ENCODE data around the gene RBM28.
"Not testable (repeated sequence)": the region's sequence is repeated elsewhere in the genome, so short reads cannot be mapped to it uniquely, and the experiment has no call there.

The RBM28 gene

DNA sequence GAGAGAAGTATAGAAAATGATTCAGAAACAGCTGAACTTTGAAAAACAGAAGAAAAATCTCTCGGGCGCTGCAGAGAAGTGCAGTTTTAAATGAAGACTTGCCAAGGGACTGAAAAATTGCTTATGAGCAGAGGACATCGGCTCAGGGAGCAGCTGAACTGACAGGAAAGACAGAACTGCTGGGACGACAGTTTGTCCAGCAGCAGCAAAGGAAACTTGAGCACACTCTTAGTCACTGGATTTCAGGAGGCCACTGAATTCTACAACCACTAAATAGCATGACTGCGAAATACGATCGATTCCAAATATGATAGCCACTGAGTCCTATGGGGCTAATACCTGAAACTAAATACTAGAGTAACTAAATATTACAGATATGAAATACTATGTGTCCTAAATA, 59.6 kb downstream of the RBM28 start:
- in situ Hi-C loops (cut with MboI; ENCODE audit: low pct_unique_long_range_greater_than_20kb, low sequenced_read_pairs, unreplicated experiment) = no loop called here
- TF ChIP-seq, protein P1, sequence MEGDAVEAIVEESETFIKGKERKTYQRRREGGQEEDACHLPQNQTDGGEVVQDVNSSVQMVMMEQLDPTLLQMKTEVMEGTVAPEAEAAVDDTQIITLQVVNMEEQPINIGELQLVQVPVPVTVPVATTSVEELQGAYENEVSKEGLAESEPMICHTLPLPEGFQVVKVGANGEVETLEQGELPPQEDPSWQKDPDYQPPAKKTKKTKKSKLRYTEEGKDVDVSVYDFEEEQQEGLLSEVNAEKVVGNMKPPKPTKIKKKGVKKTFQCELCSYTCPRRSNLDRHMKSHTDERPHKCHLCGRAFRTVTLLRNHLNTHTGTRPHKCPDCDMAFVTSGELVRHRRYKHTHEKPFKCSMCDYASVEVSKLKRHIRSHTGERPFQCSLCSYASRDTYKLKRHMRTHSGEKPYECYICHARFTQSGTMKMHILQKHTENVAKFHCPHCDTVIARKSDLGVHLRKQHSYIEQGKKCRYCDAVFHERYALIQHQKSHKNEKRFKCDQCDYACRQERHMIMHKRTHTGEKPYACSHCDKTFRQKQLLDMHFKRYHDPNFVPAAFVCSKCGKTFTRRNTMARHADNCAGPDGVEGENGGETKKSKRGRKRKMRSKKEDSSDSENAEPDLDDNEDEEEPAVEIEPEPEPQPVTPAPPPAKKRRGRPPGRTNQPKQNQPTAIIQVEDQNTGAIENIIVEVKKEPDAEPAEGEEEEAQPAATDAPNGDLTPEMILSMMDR (IDR thresholded peaks at IDR 0.05; ENCODE audit: extremely low read depth, insufficient read depth, missing control alignments) = no peak
- no peak for DNase-seq (ENCODE audit: low spot score)

DNA sequence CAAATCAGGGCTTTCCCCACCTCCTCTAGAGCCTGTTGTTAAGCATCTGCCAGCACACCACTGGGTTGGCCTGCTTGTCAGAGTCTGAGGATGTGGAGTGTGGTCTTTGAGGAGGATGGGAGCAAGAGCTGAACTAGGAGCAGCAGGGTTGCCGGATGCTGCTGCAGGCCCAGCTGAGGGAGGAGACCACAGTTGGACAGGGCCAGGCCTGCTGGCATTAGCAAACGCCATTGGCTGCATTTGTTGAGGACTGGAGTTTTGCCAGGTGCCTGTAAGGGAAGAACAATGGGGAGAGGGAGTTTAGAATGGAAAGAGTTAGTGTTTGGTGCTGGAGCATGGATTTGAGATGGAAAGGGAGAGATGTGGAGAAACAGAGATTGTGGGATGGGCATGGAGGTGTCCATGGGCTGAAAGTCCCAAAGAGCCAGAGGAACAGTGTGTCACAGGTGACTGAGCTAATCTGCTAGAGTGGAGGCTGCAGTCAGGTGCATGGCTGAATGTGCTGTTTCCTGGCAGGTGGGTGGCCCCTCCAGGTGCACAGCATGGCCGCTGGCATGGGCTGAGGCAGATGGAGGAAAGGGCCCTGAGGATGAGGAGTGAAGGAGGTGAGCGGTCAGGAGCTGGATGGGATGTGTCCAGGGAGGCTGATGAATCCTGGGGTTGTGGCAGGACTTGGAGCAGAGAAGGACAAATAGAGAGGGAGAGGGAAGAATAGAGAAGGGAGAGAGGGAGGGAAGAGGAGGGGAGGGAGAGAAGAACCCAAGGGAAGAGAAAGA, 61.9 kb downstream of the RBM28 start:
- no peak for DNase-seq (ENCODE audit: low spot score)
- in situ Hi-C loops (cut with MboI; ENCODE audit: low pct_unique_long_range_greater_than_20kb, low sequenced_read_pairs, unreplicated experiment) = no loop called here
- TF ChIP-seq, protein P1 (IDR thresholded peaks at IDR 0.05; ENCODE audit: extremely low read depth, insufficient read depth, missing control alignments) = no peak

DNA sequence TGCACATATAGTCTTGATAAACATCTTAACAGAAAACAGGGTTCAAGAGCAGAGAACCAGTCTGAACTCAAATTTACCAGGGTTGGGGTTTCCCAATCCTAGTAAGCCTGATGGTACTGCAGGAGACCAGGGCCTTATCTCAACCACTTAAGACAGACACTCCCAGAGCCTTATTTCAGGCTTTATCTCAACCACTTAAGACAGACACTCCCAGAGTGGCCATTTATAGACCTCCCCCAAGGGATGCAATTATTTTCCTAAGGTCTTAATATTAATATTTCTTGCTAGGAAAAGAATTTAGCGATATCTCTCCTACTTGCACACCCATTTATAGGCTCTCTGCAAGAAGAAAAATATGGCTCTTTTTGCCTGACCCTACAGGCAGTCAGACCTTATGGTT, 63.3 kb downstream of the RBM28 start:
- in situ Hi-C loops (cut with MboI; ENCODE audit: low pct_unique_long_range_greater_than_20kb, low sequenced_read_pairs, unreplicated experiment); DNase-seq (ENCODE audit: low spot score): not testable (repeated sequence)

DNA sequence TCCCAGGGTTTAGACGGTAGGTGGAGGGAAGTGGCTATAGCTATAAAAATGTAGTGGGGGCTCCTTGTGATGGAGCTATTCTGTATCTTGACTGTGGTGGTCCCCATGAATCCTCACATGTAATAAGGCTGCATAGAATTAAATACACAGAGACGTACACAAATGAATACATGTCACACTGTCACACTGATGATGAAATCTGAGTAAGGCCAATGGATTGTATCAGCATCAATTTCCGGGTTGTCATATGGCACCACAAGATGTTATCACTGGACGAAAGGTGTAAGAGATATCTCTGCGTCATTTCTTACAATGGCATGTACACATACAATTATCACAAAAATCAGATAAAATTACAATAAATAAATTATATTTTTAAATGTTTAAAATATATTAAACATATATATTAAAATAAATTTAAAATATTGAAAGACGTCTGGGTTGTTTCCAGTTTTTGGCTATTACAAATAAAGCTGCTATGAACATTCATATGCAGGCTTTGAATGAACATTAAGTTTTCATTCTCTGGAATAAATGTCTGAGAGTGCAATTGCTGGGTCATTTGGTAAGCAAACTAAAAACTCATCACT, 64.5 kb downstream of the RBM28 start:
- DNase-seq (ENCODE audit: low spot score) = no peak
- TF ChIP-seq, protein P1 (IDR thresholded peaks at IDR 0.05; ENCODE audit: extremely low read depth, insufficient read depth, missing control alignments) = no peak
- in situ Hi-C loops (cut with MboI; ENCODE audit: low pct_unique_long_range_greater_than_20kb, low sequenced_read_pairs, unreplicated experiment) = no loop called here

DNA sequence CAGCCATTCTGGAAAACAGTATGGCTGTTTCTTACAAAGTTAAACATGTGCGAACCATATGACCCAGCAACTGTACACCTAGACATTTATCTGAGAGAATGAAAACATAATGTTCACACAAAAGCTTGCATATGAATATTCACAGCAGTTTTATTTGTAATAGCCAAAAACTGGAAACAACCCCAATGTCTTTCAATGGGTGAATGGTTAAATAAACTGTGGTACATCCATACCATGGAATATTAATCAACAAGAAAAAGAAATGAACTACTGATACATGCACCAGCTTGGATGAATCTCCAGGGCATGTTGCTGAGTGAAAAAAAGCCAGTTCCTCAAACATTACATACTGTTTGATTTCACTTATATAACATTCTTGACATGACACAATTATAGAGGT, 65.3 kb downstream of the RBM28 start:
- TF ChIP-seq, protein P1 (IDR thresholded peaks at IDR 0.05; ENCODE audit: extremely low read depth, insufficient read depth, missing control alignments) = no peak
- no peak for DNase-seq (ENCODE audit: low spot score)
- in situ Hi-C loops (cut with MboI; ENCODE audit: low pct_unique_long_range_greater_than_20kb, low sequenced_read_pairs, unreplicated experiment) = no loop called here

DNA sequence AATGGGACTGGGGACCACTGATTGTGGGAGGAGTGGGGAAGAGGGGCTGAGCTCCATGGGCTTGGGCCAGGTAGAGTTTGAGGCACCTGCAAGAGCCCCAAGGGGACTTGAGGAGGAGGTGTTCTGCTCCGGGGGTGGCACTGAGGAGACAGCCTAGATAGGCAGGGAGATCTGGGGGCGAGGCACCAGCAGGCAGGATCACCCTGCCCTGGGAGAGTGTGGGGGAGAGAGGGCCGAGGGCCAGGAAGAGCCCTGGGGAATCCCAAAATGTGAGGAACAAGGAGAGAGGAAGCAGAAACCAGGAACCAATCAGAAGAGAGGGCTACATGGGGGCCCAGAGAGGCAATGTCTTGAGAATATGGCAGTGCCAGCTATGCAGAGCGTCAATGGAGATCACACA, 68.0 kb downstream of the RBM28 start:
- TF ChIP-seq, protein P1 (IDR thresholded peaks at IDR 0.05; ENCODE audit: extremely low read depth, insufficient read depth, missing control alignments) = no peak
- DNase-seq (ENCODE audit: low spot score) = no peak
- in situ Hi-C loops (cut with MboI; ENCODE audit: low pct_unique_long_range_greater_than_20kb, low sequenced_read_pairs, unreplicated experiment) = no loop called here

DNA sequence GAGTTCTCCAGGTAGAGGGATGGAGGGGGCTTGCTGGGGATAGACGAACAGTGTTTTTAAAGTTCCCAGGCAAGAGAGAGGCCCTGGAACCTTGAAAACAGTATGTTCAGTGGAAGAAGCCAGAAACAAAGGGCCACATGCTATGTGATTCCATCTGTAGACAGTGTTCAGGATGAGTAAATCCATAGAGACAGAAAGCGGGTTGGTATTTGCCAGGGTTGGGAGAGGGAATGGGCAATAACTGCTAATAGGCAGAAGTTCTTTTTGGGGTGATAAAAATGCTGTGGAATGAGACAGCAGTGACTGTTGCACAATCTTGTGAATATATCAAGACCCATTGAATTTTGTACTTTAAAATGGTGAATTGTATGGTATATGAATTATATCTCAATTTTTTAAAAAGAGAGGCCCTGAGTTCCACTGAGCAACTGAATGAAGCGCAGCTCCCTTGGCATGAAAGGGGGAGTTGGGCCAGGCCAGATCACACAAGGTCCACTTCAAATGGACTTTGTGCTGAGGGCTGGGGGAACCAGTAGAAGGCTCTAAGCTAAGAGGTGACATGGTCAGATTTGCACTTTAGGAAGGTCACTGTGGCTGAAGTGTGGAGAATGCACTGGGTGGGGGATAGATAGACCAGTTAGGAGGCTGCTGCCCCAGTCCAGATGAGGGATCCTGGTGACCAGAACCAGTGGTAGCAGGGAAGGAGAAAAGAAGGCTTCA, 68.7 kb downstream of the RBM28 start:
- DNase-seq (ENCODE audit: low spot score) = no peak
- in situ Hi-C loops (cut with MboI; ENCODE audit: low pct_unique_long_range_greater_than_20kb, low sequenced_read_pairs, unreplicated experiment) = no loop called here
- TF ChIP-seq, protein P1 (IDR thresholded peaks at IDR 0.05; ENCODE audit: extremely low read depth, insufficient read depth, missing control alignments) = no peak
